WTC11 (cell line): ENCODE measurements around the gene HSPA4. TPM values are rescaled to one million over a fixed set of nuclear protein-coding genes. Genes with fewer than 3 reads are reported as not detected.

Experiments used
- ATAC-seq: fragments of 200-7000 bp; cut with Tn5 transposase; 2 replicates; pipeline ENCODE4 v1.10.0; 2021; ENCODE audit warnings: mild to moderate bottlenecking, moderate library complexity
- CTCF ChIA-PET: fragments of 300-600 bp; sonication (Branson Sonifier 250); formaldehyde crosslinking; loops from one replicate; lab custom pipeline; 2021; ENCODE audit warnings: antibody characterized with exemption; lab: Charles Lee
- POLR2A ChIA-PET: fragments of 350-600 bp; sonication (Branson Sonifier 250); formaldehyde crosslinking; loops from one replicate; lab custom pipeline; 2021; ENCODE audit warnings: antibody characterized with exemption; lab: Charles Lee
- DNase-seq: peaks from one replicate; pipeline ENCODE4 v3.0.0; 2021; ENCODE audit warnings: low spot score
- H3K27ac Mint-ChIP-seq: 2 replicates; pipeline ENCODE4 v1.8.0; 2021; ENCODE audit warnings: mixed read lengths
- H3K27me3 Mint-ChIP-seq: 2 replicates; pipeline ENCODE4 v1.8.0; 2021; ENCODE audit warnings: low read depth, mild to moderate bottlenecking, moderate library complexity, mixed read lengths
- H3K36me3 Mint-ChIP-seq: 2 replicates; pipeline ENCODE4 v1.8.0; 2021; ENCODE audit warnings: mixed read lengths
- H3K4me1 Mint-ChIP-seq: 2 replicates; pipeline ENCODE4 v1.8.0; 2022; ENCODE audit warnings: mixed read lengths
- H3K4me3 Mint-ChIP-seq: 2 replicates; pipeline ENCODE4 v1.8.0; 2021; ENCODE audit warnings: mild to moderate bottlenecking, moderate library complexity, mixed read lengths
- H3K9me3 Mint-ChIP-seq: 2 replicates; pipeline ENCODE4 v1.8.0; 2021; ENCODE audit warnings: mixed read lengths
- CREB1 ChIP-seq: sonication (generic); formaldehyde crosslinking; IDR thresholded peaks from 2 replicates; pipeline ENCODE4 v1.8.0; 2023; ENCODE audit warnings: mild to moderate bottlenecking, missing genetic modification reagents
- GRHL2 ChIP-seq: fragments of 250-450 bp; sonication (Bioruptor Pico); IDR thresholded peaks from 2 replicates; pipeline ENCODE4 v1.8.0; 2022; ENCODE audit warnings: mild to moderate bottlenecking, moderate library complexity; ENCODE audit not compliant: insufficient replicate concordance, severe bottlenecking
- IRF2 ChIP-seq: sonication (generic); formaldehyde crosslinking; IDR thresholded peaks from 2 replicates; pipeline ENCODE4 v1.8.0; 2022; ENCODE audit warnings: low read depth, missing genetic modification reagents, borderline replicate concordance
- JAZF1 ChIP-seq: fragments of 250-450 bp; sonication (Bioruptor Pico); IDR thresholded peaks from 2 replicates; pipeline ENCODE4 v1.9.0; 2021; ENCODE audit warnings: moderate library complexity, mild to moderate bottlenecking, inconsistent platforms
- NFATC4 ChIP-seq: fragments of 250-450 bp; sonication (Bioruptor Pico); IDR thresholded peaks from 2 replicates; pipeline ENCODE4 v1.9.0; 2021; ENCODE audit warnings: mild to moderate bottlenecking
- NFE2L1 ChIP-seq: sonication (generic); formaldehyde crosslinking; IDR thresholded peaks from 2 replicates; pipeline ENCODE4 v1.8.1; 2023; ENCODE audit warnings: missing genetic modification reagents
- NR2C2 ChIP-seq: sonication (generic); formaldehyde crosslinking; IDR thresholded peaks from 2 replicates; pipeline ENCODE4 v1.8.0; 2022; ENCODE audit warnings: mild to moderate bottlenecking, missing genetic modification reagents
- TEAD1 ChIP-seq: sonication (generic); formaldehyde crosslinking; IDR thresholded peaks from 2 replicates; pipeline ENCODE4 v1.8.0; 2022; ENCODE audit warnings: mild to moderate bottlenecking, missing genetic modification reagents
- ZNF232 ChIP-seq: sonication (generic); formaldehyde crosslinking; IDR thresholded peaks from 2 replicates; pipeline ENCODE4 v1.8.0; 2022; ENCODE audit warnings: mild to moderate bottlenecking, missing genetic modification reagents
- ZNF317 ChIP-seq: sonication (generic); formaldehyde crosslinking; IDR thresholded peaks from 2 replicates; pipeline ENCODE4 v1.8.1; 2023; ENCODE audit warnings: low read depth, mild to moderate bottlenecking, moderate library complexity, missing genetic modification reagents, borderline replicate concordance
- ZNF396 ChIP-seq: fragments of 250-450 bp; sonication (Bioruptor Pico); IDR thresholded peaks from 2 replicates; pipeline ENCODE4 v1.8.0; 2021; ENCODE audit warnings: mild to moderate bottlenecking, moderate library complexity, borderline replicate concordance
- ZNF416 ChIP-seq: fragments of 250-450 bp; sonication (Bioruptor Pico); IDR thresholded peaks from 2 replicates; pipeline ENCODE4 v1.9.0; 2021; ENCODE audit warnings: mild to moderate bottlenecking, inconsistent platforms
- total RNA-seq: library from RNA; stranded (reverse); gene quantifications from 3 replicates; pipeline ENCODE4 v1.2.3, GENCODE V29; 2021
- TF ChIP-seq, protein P1 (sequence below): sonication (generic); formaldehyde crosslinking; IDR thresholded peaks from 2 replicates; pipeline ENCODE4 v1.8.1; 2023; ENCODE audit warnings: mild to moderate bottlenecking, moderate library complexity, missing genetic modification reagents
- TF ChIP-seq, protein P2 (sequence below): fragments of 250-450 bp; sonication (Bioruptor Pico); IDR thresholded peaks from 2 replicates; pipeline ENCODE4 v1.9.0; 2021; ENCODE audit warnings: moderate library complexity, mild to moderate bottlenecking, inconsistent platforms, borderline replicate concordance
- TF ChIP-seq, protein P3 (sequence below): sonication (generic); formaldehyde crosslinking; IDR thresholded peaks from 2 replicates; pipeline ENCODE4 v1.8.1; 2023; ENCODE audit warnings: mild to moderate bottlenecking, missing genetic modification reagents, moderate library complexity
- TF ChIP-seq, protein P4 (sequence below): sonication (generic); formaldehyde crosslinking; IDR thresholded peaks from 2 replicates; pipeline ENCODE4 v1.8.1; 2023; ENCODE audit warnings: mild to moderate bottlenecking, missing genetic modification reagents
- TF ChIP-seq, protein P5 (sequence below): sonication (generic); formaldehyde crosslinking; IDR thresholded peaks from 2 replicates; pipeline ENCODE4 v1.8.1; 2023; ENCODE audit warnings: mild to moderate bottlenecking, missing genetic modification reagents, borderline replicate concordance
- TF ChIP-seq, protein P6 (sequence below): sonication (generic); formaldehyde crosslinking; IDR thresholded peaks from 2 replicates; pipeline ENCODE4 v1.8.0; 2022; ENCODE audit warnings: mild to moderate bottlenecking, missing genetic modification reagents

Gene HSPA4
- total RNA-seq, 1 experiment from 2014 or later = 363 TPM

DNA sequence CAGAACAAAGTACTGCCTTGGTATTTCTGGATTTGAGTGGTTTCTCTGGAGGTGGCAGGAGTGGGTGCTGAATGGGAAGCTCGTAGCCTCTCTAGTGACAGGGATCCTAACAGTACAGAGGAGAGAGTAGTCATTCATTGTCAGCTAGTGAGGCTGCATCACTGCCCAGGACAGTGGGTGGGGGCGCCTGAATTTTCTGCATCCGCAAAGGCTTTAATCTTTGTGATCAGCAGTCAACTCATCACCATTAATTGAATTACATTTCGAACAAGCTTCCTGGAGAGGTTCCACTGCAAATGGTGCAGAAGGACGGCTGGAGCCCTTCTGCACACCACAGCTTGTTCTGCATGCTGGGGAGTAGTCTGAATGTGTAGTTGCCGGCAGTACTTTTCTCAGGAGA, 77.5 kb downstream of the HSPA4 start (continued):
- TF ChIP-seq, protein P1, sequence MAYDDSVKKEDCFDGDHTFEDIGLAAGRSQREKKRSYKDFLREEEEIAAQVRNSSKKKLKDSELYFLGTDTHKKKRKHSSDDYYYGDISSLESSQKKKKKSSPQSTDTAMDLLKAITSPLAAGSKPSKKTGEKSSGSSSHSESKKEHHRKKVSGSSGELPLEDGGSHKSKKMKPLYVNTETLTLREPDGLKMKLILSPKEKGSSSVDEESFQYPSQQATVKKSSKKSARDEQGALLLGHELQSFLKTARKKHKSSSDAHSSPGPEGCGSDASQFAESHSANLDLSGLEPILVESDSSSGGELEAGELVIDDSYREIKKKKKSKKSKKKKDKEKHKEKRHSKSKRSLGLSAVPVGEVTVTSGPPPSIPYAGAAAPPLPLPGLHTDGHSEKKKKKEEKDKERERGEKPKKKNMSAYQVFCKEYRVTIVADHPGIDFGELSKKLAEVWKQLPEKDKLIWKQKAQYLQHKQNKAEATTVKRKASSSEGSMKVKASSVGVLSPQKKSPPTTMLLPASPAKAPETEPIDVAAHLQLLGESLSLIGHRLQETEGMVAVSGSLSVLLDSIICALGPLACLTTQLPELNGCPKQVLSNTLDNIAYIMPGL (CRISPR knock-in tag) = no peak
- TF ChIP-seq, protein P2, sequence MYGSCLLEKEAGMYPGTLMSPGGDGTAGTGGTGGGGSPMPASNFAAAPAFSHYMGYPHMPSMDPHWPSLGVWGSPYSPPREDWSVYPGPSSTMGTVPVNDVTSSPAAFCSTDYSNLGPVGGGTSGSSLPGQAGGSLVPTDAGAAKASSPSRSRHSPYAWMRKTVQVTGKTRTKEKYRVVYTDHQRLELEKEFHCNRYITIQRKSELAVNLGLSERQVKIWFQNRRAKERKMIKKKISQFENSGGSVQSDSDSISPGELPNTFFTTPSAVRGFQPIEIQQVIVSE (CRISPR knock-in tag) = no peak
- TF ChIP-seq JAZF1 (CRISPR knock-in tag) = no peak
- no peak for TF ChIP-seq ZNF416 (CRISPR knock-in tag)
- TF ChIP-seq ZNF232 (CRISPR knock-in tag) = no peak
- TF ChIP-seq NFATC4 = no peak

DNA sequence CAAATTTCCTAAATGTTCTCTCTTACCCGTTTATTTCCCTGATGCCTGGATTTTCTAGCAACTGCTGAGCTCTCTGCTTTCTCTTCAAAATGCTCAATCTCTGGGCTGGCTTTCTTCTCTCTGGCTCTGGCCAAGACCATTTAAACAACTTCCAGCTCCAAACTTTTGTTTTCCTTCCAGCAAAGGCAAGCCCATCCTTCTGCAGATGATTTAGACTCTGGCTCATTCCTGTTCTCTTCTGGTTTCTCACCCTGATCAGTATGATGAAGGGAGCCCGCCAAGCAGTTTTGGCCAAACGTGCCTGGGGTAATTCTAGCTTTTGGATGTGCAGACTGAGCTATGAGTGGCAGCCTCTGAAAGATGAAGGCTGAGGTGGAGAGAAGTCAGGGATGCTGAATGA, 78.1 kb downstream of the HSPA4 start:
- no peak for ATAC-seq
- TF ChIP-seq ZNF232 (CRISPR knock-in tag) = no peak
- TF ChIP-seq NFE2L1 (CRISPR knock-in tag) = no peak
- TF ChIP-seq ZNF317 = no peak
- no peak for TF ChIP-seq IRF2 (CRISPR knock-in tag)
- TF ChIP-seq, all 79 proteins: peak for 0
- H3K4me3 Mint-ChIP-seq = no peak overlapping the region
- DNase-seq = no peak
- H3K27me3 Mint-ChIP-seq = peaks cover 6% of the 10 kb centered on the region; the same call in 1 of the 2 replicates
- no peaks in the 10 kb centered on the region for H3K9me3 Mint-ChIP-seq
- H3K36me3 Mint-ChIP-seq = no peaks in the 10 kb centered on the region
- ChIA-PET POLR2A (no interaction called here), CTCF (interaction anchor here (2.2 kb wide), 1 partner anchor 118 kb away, joined by 7 read pairs; no protein-coding TSS in a partner anchor)
- no peak overlapping the region for H3K27ac Mint-ChIP-seq
- peaks cover 7% of the 10 kb centered on the region for H3K4me1 Mint-ChIP-seq

DNA sequence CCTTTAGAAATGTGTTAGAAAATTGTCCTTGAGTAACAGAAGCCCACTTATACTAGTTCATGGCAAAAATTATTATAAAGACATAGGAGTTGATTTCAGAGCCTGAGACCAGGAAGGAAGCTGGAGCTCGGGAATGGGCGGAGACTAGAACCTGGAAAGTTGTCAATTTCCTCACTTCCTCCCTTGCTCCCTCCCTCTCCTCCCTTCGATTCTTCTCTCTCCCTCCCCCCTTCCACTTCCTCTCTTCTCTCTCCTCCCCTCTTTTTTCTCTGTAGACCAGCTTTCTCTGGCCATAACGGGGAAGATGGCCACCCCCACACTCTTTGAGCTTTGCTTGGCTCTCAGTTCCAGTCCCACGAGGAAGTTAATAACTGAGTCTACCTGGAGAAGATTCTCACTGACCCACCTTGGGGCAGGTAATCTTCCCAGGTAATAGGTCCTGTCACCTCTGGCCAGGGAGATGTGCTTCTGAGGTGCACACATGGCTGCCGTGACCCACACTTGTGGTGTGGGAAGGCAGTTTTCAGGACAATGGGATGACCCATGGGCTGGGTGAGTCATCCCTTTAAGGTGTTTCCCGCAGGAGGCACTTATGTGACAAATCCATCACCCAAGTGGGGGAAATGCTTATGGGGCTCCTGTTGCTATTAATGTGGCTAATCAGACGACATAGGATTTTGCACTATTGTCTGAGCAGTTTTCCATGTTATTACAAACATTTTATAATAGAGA, 78.7 kb downstream of the HSPA4 start:
- POLR2A ChIA-PET = no interaction called here
- H3K27me3 Mint-ChIP-seq = peaks cover 6% of the 10 kb centered on the region; the same call in 1 of the 2 replicates
- TF ChIP-seq ZNF396 (CRISPR knock-in tag) = no peak
- no peak for TF ChIP-seq CREB1 (CRISPR knock-in tag)
- TF ChIP-seq, protein P3, sequence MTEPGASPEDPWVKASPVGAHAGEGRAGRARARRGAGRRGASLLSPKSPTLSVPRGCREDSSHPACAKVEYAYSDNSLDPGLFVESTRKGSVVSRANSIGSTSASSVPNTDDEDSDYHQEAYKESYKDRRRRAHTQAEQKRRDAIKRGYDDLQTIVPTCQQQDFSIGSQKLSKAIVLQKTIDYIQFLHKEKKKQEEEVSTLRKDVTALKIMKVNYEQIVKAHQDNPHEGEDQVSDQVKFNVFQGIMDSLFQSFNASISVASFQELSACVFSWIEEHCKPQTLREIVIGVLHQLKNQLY (CRISPR knock-in tag) = no peak
- TF ChIP-seq, protein P4, sequence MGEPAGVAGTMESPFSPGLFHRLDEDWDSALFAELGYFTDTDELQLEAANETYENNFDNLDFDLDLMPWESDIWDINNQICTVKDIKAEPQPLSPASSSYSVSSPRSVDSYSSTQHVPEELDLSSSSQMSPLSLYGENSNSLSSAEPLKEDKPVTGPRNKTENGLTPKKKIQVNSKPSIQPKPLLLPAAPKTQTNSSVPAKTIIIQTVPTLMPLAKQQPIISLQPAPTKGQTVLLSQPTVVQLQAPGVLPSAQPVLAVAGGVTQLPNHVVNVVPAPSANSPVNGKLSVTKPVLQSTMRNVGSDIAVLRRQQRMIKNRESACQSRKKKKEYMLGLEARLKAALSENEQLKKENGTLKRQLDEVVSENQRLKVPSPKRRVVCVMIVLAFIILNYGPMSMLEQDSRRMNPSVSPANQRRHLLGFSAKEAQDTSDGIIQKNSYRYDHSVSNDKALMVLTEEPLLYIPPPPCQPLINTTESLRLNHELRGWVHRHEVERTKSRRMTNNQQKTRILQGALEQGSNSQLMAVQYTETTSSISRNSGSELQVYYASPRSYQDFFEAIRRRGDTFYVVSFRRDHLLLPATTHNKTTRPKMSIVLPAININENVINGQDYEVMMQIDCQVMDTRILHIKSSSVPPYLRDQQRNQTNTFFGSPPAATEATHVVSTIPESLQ (CRISPR knock-in tag) = no peak
- TF ChIP-seq GRHL2 (CRISPR knock-in tag) = no peak
- TF ChIP-seq, protein P5, sequence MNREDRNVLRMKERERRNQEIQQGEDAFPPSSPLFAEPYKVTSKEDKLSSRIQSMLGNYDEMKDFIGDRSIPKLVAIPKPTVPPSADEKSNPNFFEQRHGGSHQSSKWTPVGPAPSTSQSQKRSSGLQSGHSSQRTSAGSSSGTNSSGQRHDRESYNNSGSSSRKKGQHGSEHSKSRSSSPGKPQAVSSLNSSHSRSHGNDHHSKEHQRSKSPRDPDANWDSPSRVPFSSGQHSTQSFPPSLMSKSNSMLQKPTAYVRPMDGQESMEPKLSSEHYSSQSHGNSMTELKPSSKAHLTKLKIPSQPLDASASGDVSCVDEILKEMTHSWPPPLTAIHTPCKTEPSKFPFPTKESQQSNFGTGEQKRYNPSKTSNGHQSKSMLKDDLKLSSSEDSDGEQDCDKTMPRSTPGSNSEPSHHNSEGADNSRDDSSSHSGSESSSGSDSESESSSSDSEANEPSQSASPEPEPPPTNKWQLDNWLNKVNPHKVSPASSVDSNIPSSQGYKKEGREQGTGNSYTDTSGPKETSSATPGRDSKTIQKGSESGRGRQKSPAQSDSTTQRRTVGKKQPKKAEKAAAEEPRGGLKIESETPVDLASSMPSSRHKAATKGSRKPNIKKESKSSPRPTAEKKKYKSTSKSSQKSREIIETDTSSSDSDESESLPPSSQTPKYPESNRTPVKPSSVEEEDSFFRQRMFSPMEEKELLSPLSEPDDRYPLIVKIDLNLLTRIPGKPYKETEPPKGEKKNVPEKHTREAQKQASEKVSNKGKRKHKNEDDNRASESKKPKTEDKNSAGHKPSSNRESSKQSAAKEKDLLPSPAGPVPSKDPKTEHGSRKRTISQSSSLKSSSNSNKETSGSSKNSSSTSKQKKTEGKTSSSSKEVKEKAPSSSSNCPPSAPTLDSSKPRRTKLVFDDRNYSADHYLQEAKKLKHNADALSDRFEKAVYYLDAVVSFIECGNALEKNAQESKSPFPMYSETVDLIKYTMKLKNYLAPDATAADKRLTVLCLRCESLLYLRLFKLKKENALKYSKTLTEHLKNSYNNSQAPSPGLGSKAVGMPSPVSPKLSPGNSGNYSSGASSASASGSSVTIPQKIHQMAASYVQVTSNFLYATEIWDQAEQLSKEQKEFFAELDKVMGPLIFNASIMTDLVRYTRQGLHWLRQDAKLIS = no peak
- TF ChIP-seq, protein P6, sequence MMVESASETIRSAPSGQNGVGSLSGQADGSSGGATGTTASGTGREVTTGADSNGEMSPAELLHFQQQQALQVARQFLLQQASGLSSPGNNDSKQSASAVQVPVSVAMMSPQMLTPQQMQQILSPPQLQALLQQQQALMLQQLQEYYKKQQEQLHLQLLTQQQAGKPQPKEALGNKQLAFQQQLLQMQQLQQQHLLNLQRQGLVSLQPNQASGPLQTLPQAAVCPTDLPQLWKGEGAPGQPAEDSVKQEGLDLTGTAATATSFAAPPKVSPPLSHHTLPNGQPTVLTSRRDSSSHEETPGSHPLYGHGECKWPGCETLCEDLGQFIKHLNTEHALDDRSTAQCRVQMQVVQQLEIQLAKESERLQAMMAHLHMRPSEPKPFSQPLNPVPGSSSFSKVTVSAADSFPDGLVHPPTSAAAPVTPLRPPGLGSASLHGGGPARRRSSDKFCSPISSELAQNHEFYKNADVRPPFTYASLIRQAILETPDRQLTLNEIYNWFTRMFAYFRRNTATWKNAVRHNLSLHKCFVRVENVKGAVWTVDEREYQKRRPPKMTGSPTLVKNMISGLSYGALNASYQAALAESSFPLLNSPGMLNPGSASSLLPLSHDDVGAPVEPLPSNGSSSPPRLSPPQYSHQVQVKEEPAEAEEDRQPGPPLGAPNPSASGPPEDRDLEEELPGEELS = no peak
- TF ChIP-seq NR2C2 (CRISPR knock-in tag) = no peak
- no peak for TF ChIP-seq TEAD1
- H3K4me1 Mint-ChIP-seq = peaks cover 7% of the 10 kb centered on the region
- CTCF ChIA-PET = interaction anchor here (2.2 kb wide), 1 partner anchor 118 kb away, joined by 7 read pairs; no protein-coding TSS in a partner anchor
- H3K9me3 Mint-ChIP-seq = no peaks in the 10 kb centered on the region
- H3K27ac Mint-ChIP-seq = no peak overlapping the region
- ATAC-seq (no peak; the same call in 1 of the 2 replicates), DNase-seq (no peak)
- H3K36me3 Mint-ChIP-seq = no peaks in the 10 kb centered on the region
- H3K4me3 Mint-ChIP-seq = no peak overlapping the region
